ENCODE data around the gene MRNIP.
"Not testable (repeated sequence)": the region's sequence is repeated elsewhere in the genome, so short reads cannot be mapped to it uniquely, and the experiment has no call there.

Gene MRNIP

GRCh38 chr5:179871533-179871932, 12.9 kb upstream of the MRNIP start:
- DNase-seq (ENCODE audit: low spot score): not testable (repeated sequence)

- DNase-seq (ENCODE audit: low spot score): no peak
These were observed 12.3 kb upstream of the MRNIP start for GRCh38 chr5:179870952-179871351.

- DNase-seq (ENCODE audit: low spot score): peak; percentile 76
These were observed 11.8 kb upstream of the MRNIP start for GRCh38 chr5:179870403-179870903.

- no peak for DNase-seq (ENCODE audit: low spot score)
These were observed 11.2 kb upstream of the MRNIP start for GRCh38 chr5:179869641-179870402.

- no peak for DNase-seq (ENCODE audit: low spot score)
These were observed 10.5 kb upstream of the MRNIP start for GRCh38 chr5:179869101-179869500.

- DNase-seq (ENCODE audit: low spot score): no peak
These were observed 9.9 kb upstream of the MRNIP start for GRCh38 chr5:179868541-179868940.

- no peak for DNase-seq (ENCODE audit: low spot score)
These were observed 8.9 kb upstream of the MRNIP start for GRCh38 chr5:179867476-179867875.

- DNase-seq (ENCODE audit: low spot score): no peak
These were observed 8.5 kb upstream of the MRNIP start for GRCh38 chr5:179867079-179867465.

- DNase-seq (ENCODE audit: low spot score): peak; percentile 59
These were observed 7.8 kb upstream of the MRNIP start for GRCh38 chr5:179866241-179867078.

GRCh38 chr5:179865491-179866240, 7.0 kb upstream of the MRNIP start:
- no peak for DNase-seq (ENCODE audit: low spot score)

- no peak for DNase-seq (ENCODE audit: low spot score)
These were observed 6.1 kb upstream of the MRNIP start for GRCh38 chr5:179864686-179865085.

GRCh38 chr5:179863449-179864085, 5.0 kb upstream of the MRNIP start:
- no peak for DNase-seq (ENCODE audit: low spot score)

GRCh38 chr5:179862891-179863290, 4.3 kb upstream of the MRNIP start:
- no peak for DNase-seq (ENCODE audit: low spot score)

- DNase-seq (ENCODE audit: low spot score): no peak
These were observed 3.7 kb upstream of the MRNIP start for GRCh38 chr5:179862296-179862695.

- DNase-seq (ENCODE audit: low spot score): no peak
These were observed 1.7 kb upstream of the MRNIP start for GRCh38 chr5:179860301-179860700.

GRCh38 chr5:179858241-179858585, 404 bp downstream of the MRNIP start:
- peak; percentile 67 for DNase-seq (ENCODE audit: low spot score)

- DNase-seq (ENCODE audit: low spot score): no peak
These were observed 4.3 kb downstream of the MRNIP start for GRCh38 chr5:179854356-179854755.

- no peak for DNase-seq (ENCODE audit: low spot score)
These were observed 5.5 kb downstream of the MRNIP start for GRCh38 chr5:179852993-179853547.

- no peak for DNase-seq (ENCODE audit: low spot score)
These were observed 17.0 kb downstream of the MRNIP start for GRCh38 chr5:179841621-179842020.

- DNase-seq (ENCODE audit: low spot score): no peak
These were observed 17.9 kb downstream of the MRNIP start for GRCh38 chr5:179840766-179841165.

- DNase-seq (ENCODE audit: low spot score): no peak
These were observed 18.3 kb downstream of the MRNIP start for GRCh38 chr5:179840321-179840720.

Data from HuH-7.5 (cell line).